Spleen (tissue), 7 donors: Measurements from ENCODE around the gene TGFB1.

Experiments
- CTCF ChIP-seq, 11 experiments: fragments of 200-600 bp in 7 of 11; fragments of 450-650 bp in 4 of 11; sonication (generic) in 4 of 11; IDR thresholded peaks in 8 of 11; conservative IDR thresholded peaks in 3 of 11; 1 replicate in 7 of 11; 2 replicates in 4 of 11; pipeline versions ENCODE4 v1.4.0 to v1.8.0; 2016 to 2021; ENCODE audit warnings: antibody characterized with exemption in 11 of 11, inconsistent platforms in 4 of 11, mild to moderate bottlenecking in 1 of 11
- POLR2A ChIP-seq, 3 donors: fragments of 450-650 bp; IDR thresholded peaks; one replicate each; pipeline ENCODE4 v1.5.1; 2017; ENCODE audit warnings: antibody characterized with exemption in 3 of 3, mild to moderate bottlenecking in 1 of 3
- POLR2AphosphoS5 ChIP-seq, 3 donors: sonication (generic); formaldehyde crosslinking; IDR thresholded peaks; one replicate each; pipeline ENCODE4 v1.5.1; 2017; ENCODE audit warnings: antibody characterized with exemption in 3 of 3
- donor health status: DM: no; HTN: no; CAD: no; lungs with moderate emphysema.
- donor health status: DM: no; HTN: no; CAD: no.
- donor health status: DM: no; HTN: no; CAD: no.

GRCh38 chr19:41307954-41308449, 45.7 kb downstream of the TGFB1 start:
- no peak for TF ChIP-seq POLR2A (IDR thresholded peaks at IDR 0.05)
- TF ChIP-seq CTCF (IDR thresholded peaks at IDR 0.05 in 8 of 11, conservative IDR thresholded peaks at IDR 0.05 in 3 of 11): no peak
- TF ChIP-seq POLR2AphosphoS5 (IDR thresholded peaks at IDR 0.05): no peak
